ENCODE data around the gene KLF7.

GRCh38 chr2:207083361-207084110 lies 82.2 kb downstream of the KLF7 start:
- TF ChIP-seq CTCF (IDR thresholded peaks at IDR 0.05; ENCODE audit: low read depth, low read length, poor library complexity, severe bottlenecking) (no peak), EZH2phosphoT487 (IDR thresholded peaks at IDR 0.05; ENCODE audit: borderline replicate concordance, low read length) (no peak)

All from DOHH2 (cell line).